NB4 (cell line): Measurements from ENCODE around the gene KLHDC7A.

Experiments
- DNase-seq: peaks from one replicate; pipeline ENCODE4 v3.0.0; 2010; ENCODE audit warnings: low read depth
- H3K4me3 ChIP-seq: one replicate; pipeline ENCODE4 v1.5.1; 2011; ENCODE audit warnings: mild to moderate bottlenecking, low read depth, low read length, moderate library complexity
- CTCF ChIP-seq: IDR thresholded peaks from one replicate; pipeline ENCODE4 v1.5.1; 2012; ENCODE audit warnings: low read depth, low read length
- MAX ChIP-seq: IDR thresholded peaks from 2 replicates; pipeline ENCODE4 v1.6.1; 2011; ENCODE audit warnings: low read depth, low read length
- MYC ChIP-seq: IDR thresholded peaks from 2 replicates; pipeline ENCODE4 v1.6.1; 2011; ENCODE audit warnings: low read depth, low read length
- POLR2A ChIP-seq: IDR thresholded peaks from 2 replicates; pipeline ENCODE4 v1.6.1; 2011; ENCODE audit warnings: mild to moderate bottlenecking; ENCODE audit not compliant: insufficient read length; ENCODE audit errors: extremely low read depth

KLHDC7A gene

GRCh38 chr1:18533259-18533658 is 52.5 kb downstream of the KLHDC7A start:
- no peak overlapping the region for H3K4me3 ChIP-seq
- TF ChIP-seq CTCF = no peak
- no peak for TF ChIP-seq MYC
- TF ChIP-seq POLR2A = no peak
- TF ChIP-seq MAX = no peak
- no peak for DNase-seq

- H3K4me3 ChIP-seq = no peak overlapping the region
- DNase-seq = no peak
- TF ChIP-seq MYC (no peak), CTCF (no peak), MAX (no peak), POLR2A (no peak)
Measured at GRCh38 chr1:18534810-18535205, 54.1 kb downstream of the KLHDC7A start.
